ENCODE data around the gene DOCK4.
A peak's percentile ranks its signal among the peaks of the same experiment; 100 is the strongest.

DOCK4 gene

DNA sequence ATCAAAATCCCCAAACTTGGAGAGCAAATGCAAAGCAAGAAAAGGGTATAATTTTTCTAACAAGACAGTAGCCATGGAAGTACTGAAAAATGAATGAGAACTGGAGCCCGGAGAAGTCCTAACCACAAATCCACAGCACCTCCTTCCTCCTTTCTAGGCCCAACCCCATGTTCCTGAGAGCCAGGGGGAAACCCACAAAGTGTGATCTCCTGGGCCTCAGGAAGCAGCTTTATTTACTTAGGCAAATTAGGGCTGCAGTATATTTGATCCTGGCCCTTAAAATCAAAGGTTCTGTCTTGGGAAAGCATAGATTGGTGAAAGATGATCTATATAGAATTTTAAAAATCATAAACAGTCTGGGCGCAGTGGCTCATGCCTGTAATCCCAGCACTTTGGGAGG lies 103.0 kb downstream of the DOCK4 start:
- DNase-seq = no peak

- DNase-seq = no peak
Measured at GRCh38 chr7:112101201-112101846, 104.9 kb downstream of the DOCK4 start.

- no peak for DNase-seq
Measured at GRCh38 chr7:112097524-112097923, 108.7 kb downstream of the DOCK4 start.

- no peak for DNase-seq
Measured at GRCh38 chr7:112093409-112093808, 112.8 kb downstream of the DOCK4 start.

DNA sequence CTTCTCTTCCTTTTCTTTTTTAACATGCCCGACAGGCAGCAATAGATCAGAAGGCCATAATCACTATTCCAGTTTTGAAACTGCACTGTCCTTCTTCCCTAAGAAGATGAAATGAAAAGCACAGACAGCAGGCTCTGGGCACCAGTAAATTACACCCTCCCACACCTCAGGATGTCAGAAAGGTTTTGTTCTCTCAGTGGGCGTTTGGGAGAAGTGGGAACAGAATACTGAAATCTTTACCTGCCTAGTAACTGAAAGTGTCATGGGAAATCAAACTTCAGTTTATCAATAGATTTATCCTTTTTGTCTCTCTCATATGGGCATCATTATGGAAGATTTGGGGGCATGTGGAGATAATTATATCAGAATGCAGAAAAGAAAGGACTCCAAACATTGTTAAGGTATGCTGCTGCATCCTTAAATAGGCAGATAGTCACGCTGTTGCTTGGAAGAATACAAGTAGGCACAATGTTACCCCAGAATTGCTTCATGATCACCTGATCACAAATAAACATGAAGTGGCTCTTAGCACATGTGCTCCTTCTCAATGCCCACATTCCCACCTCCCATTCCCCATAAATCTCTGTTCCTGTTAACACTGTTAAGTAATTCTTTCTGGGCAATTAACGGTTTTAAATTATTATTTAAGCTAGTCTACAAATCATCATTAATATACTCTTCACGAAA lies 113.3 kb downstream of the DOCK4 start:
- DNase-seq = no peak

DNA sequence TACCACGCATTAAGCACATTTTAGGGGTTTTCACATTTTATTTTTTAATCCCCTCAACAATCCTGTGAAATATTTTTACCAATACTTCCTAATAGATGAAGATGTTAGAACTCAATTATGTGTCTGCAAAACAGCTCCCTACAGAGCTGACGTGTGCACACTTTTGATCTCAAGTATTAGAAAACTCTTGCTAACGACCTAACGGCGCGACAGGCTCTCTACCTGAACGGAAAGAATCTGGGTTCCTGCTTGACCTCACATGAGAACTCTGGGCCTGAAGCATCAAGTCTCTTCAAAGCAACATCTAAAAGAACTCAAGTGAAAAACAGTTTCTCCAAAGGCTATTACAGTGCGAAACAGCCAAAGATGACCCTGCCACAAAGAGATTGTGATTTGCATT lies 113.9 kb downstream of the DOCK4 start:
- no peak for DNase-seq

GRCh38 chr7:112091768-112092167 lies 114.4 kb downstream of the DOCK4 start:
- no peak for DNase-seq

GRCh38 chr7:112089551-112089950 lies 116.6 kb downstream of the DOCK4 start:
- DNase-seq = no peak

- DNase-seq = no peak
Measured at GRCh38 chr7:112088484-112089016, 117.6 kb downstream of the DOCK4 start.

DNA sequence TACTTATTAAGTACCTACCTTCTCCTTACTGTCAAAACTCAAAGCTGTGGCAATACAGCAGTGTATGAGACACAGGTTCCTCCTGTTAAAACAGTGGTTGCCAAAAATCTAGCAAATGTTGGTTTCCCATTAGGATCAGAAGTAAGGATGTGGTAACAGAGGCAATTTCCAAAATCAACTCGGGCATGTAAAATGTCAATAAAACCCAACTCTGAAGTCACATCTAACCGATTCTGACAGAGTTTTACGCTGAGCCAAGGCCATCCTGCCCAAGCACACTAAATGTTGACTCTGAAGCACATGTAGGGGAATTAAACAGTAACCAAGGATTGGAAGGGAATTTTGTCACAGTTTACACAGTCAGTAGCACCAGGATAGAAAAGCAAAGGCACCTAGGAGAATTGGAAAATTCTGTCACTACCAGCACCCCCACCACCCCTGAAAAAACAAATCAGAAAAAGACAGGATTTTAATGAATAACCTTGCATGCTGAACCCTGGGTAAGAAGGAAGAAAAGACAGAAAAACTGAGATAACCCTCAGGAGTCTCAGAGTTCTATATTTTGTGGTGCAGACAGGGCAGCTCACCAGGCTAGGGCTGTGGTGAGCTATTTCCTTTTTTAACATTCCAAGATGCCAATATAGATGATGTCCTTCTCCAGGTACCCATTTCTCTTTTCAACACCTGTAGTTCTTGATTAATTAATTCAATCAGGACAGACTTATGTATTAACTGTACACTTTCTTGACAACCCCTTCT lies 119.5 kb downstream of the DOCK4 start:
- no peak for DNase-seq

GRCh38 chr7:112084520-112084971 lies 121.7 kb downstream of the DOCK4 start:
- no peak for DNase-seq

- DNase-seq = no peak
Measured at GRCh38 chr7:112083776-112084355, 122.3 kb downstream of the DOCK4 start.

GRCh38 chr7:112082306-112082705 lies 123.9 kb downstream of the DOCK4 start:
- DNase-seq = no peak

GRCh38 chr7:112081778-112082177 lies 124.4 kb downstream of the DOCK4 start:
- DNase-seq = no peak

DNA sequence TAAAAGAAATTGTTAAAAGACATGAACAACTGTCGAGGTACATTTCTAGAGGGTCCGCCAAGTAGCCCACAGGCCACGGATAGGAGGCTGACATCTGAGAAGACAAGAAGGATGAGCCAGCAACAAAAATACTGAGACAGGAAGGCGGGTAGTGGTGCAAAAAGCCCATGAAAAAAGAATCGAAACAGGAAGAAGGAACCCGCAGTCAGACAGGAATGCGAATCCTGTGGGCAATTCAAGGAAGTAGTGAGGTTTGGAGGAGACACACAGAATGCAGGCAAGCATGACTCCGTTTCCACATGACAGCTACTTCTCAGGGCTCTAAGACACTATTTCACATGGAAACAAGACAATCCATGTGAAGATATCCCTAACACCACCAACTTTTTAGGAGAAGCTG lies 125.2 kb downstream of the DOCK4 start:
- DNase-seq = no peak

DNA sequence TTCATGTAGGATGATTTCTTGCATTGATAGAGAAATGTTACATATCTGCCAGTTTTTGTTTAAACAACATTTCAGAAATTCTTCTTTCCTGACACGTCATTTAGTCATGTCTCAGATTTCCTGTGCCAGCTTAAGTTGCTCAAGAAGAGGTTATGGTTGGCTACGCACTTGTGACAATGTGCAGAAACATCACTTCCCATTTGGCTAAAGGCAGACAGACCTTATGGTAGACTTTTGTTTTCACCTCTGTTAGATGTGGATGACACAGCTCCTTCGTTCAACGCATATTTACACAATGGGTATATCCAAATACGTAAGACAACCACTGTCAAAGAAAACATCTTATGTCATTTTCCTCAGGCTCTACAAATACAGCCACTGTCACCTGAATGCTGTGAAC lies 125.8 kb downstream of the DOCK4 start:
- peak; percentile 24 for DNase-seq

GRCh38 chr7:112079673-112080072 lies 126.5 kb downstream of the DOCK4 start:
- DNase-seq = no peak

DNA sequence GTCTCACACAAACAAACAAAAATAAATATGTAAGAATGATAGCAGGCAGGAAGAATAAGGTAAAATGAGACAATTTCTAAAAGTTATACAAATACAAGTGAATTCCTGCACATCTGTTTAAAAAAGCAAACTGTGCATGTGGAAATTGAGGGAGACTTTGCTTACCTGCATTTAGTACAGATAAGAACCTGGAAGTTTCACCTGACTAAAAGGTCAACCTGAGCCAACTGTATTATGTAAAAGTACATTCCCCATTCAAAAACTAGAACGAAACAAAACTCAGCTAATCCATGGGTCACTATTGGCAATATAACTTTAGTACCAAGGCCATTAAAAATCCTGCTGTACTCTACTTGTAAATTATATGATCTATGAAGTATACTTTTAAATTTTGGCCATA lies 127.1 kb downstream of the DOCK4 start:
- DNase-seq = no peak

GRCh38 chr7:112076324-112076723 lies 129.9 kb downstream of the DOCK4 start:
- no peak for DNase-seq

- no peak for DNase-seq
Measured at GRCh38 chr7:112074464-112074863, 131.7 kb downstream of the DOCK4 start.

DNA sequence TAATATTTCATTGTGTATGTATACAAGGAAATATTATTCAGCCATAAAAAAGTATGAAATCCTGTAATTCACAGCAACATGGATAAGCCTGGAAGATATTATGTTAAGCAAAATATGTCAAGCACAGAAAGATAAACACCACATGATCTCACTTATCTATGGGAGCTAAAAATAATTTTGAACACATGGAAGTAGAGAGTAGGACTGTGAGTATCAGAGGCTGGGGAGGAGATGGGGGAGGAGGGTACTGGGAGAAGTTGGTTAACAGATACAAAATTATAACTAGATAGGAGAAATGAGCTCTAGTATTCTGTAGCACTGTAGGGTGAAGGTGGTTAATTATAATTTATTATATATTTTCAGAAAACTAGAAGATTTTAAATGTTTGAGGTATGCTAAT lies 132.7 kb downstream of the DOCK4 start:
- no peak for DNase-seq

GRCh38 chr7:112072541-112073245 lies 133.5 kb downstream of the DOCK4 start:
- DNase-seq = no peak

DNA sequence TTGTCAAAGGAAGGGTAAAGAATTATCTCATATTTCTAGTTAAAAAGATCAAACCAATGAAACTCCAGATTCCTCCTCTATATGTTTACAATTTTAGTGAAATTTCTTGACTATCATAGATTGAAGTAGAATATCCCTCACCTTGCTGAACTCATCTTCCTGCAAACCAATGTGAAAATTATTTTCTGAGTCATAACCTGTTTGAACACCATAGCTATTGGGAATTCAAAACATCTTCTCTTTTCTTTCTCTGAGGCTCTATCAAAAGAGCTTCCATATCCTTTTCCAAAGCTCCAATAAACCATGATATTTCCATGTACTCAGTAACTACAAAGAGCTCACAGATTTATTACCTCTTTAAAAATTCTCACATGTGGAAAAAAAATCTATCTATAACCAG lies 134.3 kb downstream of the DOCK4 start:
- DNase-seq = no peak

All from SHP77 treated with DMSO at 0.1 percent for 48 hours (cell line).